Esophagus (tissue), 2 donors: Measurements from ENCODE around the gene UBE2U. TPM values are rescaled to one million over a fixed set of nuclear protein-coding genes. Genes with fewer than 3 reads are reported as not detected.

Experiments
- H3K27ac ChIP-seq, 2 donors: one replicate each; pipeline ENCODE4 v1.5.1; 2013; ENCODE audit warnings: low read depth in 2 of 2, mild to moderate bottlenecking in 2 of 2, inconsistent platforms in 1 of 2, low read length in 1 of 2, moderate library complexity in 1 of 2
- H3K27me3 ChIP-seq, 2 donors: one replicate each; pipeline ENCODE4 v1.6.1; 2013; ENCODE audit warnings: low read length in 2 of 2, control low read depth in 1 of 2, mild to moderate bottlenecking in 1 of 2; ENCODE audit not compliant: insufficient read depth in 2 of 2, control insufficient read depth in 1 of 2
- H3K36me3 ChIP-seq, 2 donors: one replicate each; pipeline ENCODE4 v1.6.1; 2013; ENCODE audit warnings: low read length in 1 of 2; ENCODE audit not compliant: control insufficient read depth in 2 of 2, insufficient read depth in 2 of 2
- H3K4me1 ChIP-seq, 2 donors: one replicate each; pipeline ENCODE4 v1.6.1; 2013; ENCODE audit warnings: low read length in 1 of 2; ENCODE audit not compliant: control insufficient read depth in 2 of 2, insufficient read depth in 2 of 2
- H3K4me3 ChIP-seq, 2 donors: one replicate each; pipeline ENCODE4 v1.5.1; 2013; ENCODE audit warnings: low read length in 2 of 2, mild to moderate bottlenecking in 2 of 2, low read depth in 1 of 2, moderate library complexity in 1 of 2
- H3K9me3 ChIP-seq, 2 donors: one replicate each; pipeline ENCODE4 v1.6.1; 2013; ENCODE audit warnings: mild to moderate bottlenecking in 2 of 2, low read depth in 1 of 2, low read length in 1 of 2, moderate library complexity in 1 of 2; ENCODE audit not compliant: control insufficient read depth in 2 of 2, insufficient read depth in 1 of 2
- WGBS, 2 donors: extraction: QIAGEN DNeasy Blood & Tissue Kit; methylation state at CpG; one replicate each; pipeline ENCODE4 v1.1.7; 2013; 5-methylcytosine and 5-hydroxymethylcytosine counted together
- polyA plus RNA-seq, 2 donors: library from polyadenylated mRNA; stranded (reverse); fragments of 200-250 nt; gene quantifications; one replicate each; pipeline ENCODE4 v1.2.3, GENCODE V29; 2013
- donor health status: healthy with polysubstance abuse.
- donor health status: Bipolar disorder and iron deficiency.

The UBE2U gene
- polyA plus RNA-seq, 2 donors: not detected

DNA sequence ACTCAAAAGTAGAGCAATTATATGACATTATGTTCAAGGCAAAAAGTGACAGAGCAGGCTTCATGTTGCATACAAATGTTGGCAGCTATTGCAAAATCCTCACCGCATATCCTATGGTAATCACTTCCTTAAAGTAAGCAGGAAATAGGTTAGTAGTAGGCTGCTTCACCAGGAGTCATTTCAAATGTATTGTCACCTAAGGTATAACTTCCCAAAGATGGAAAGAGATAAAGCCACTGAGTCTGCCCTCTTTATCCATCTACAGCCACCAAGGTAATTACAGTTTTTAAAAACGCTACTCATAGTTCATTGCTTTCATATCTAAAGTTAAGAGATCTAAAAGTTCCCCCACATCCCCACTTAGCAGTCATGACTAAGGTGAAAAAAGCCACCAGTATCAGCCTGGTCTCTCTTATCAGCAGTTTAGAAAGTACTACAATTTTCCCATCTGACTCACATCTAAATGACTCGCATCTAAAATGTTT lies 31.6 kb upstream of the UBE2U start:
- peaks cover 0 to 6% of the 10 kb centered on the region in 2 donors for H3K4me1 ChIP-seq
- no peaks in the 10 kb centered on the region for H3K9me3 ChIP-seq
- H3K4me3 ChIP-seq: no peak overlapping the region
- no peaks in the 10 kb centered on the region for H3K36me3 ChIP-seq
- no peaks in the 10 kb centered on the region for H3K27me3 ChIP-seq
- H3K27ac ChIP-seq: no peak overlapping the region
- WGBS, 2 donors: 30 to 36% methylated on average over 3 of the region's 3 CpGs

DNA sequence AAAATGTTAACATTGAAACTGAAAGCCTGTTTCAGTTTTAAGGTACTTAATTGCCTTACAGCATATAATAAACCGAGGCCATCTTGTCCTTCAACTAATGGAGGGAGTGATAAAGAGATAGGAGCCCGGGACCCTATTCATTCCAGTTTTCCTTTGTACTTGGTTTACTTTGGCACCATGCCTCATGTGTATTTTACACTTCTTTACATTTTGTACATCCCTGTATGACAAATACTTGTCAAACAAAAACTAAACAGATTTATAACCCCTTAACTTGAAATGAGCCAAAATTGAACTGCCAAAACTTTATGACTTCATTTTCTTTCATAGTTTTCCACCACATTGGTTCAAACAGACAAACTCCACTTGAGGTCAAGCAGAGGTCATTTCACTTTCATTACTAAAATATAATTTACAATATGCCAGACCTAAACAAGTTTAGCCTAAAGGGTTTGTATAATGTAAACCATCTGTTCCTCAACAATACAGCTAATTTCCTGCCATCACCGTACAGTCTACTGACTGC lies 30.9 kb upstream of the UBE2U start:
- no peak overlapping the region for H3K27ac ChIP-seq
- no peak overlapping the region for H3K4me3 ChIP-seq
- no peaks in the 10 kb centered on the region for H3K27me3 ChIP-seq
- no peaks in the 10 kb centered on the region for H3K9me3 ChIP-seq
- H3K36me3 ChIP-seq: no peaks in the 10 kb centered on the region
- WGBS, 2 donors: 14 to 27% methylated on average over 3 of the region's 3 CpGs
- H3K4me1 ChIP-seq: peaks cover 0 to 6% of the 10 kb centered on the region in 2 donors

DNA sequence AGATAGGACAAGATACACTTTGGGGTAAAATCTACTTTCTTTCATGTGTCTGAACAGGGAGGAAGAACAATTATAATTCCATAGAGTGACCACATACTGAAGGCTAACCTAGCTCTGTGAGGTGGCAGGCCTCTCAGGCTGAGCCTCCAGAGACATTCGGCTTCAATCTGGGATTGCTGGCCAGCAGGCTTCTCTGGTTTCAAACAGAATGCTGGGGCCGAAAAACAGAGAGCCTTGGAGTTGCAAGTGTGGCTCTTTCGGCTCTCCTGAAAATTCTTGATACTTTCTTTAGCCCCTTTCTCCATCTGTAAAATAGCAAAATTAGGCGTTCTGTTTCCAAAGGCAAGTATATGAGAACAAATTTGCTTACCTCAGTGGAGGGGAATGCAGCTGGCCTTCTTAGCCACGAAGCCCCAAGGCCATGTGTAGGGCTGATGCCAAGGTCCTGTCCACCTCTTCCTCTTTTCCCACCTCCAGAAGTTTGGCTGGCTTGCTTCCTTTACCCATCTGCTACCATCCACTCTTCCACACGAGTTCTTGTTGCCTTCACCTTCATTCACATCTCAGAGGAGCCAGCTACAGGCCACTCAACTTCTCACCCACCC lies 30.0 kb upstream of the UBE2U start:
- 72 to 82% methylated on average over 6 of the region's 6 CpGs for WGBS, 2 donors
- H3K9me3 ChIP-seq: no peaks in the 10 kb centered on the region
- H3K36me3 ChIP-seq: no peaks in the 10 kb centered on the region
- H3K4me1 ChIP-seq: peaks cover 0 to 6% of the 10 kb centered on the region in 2 donors
- H3K27ac ChIP-seq: no peak overlapping the region
- no peaks in the 10 kb centered on the region for H3K27me3 ChIP-seq
- H3K4me3 ChIP-seq: no peak overlapping the region

- Histone ChIP-seq H3K4me3 (no peak overlapping the region), H3K9me3 (no peaks in the 10 kb centered on the region), H3K4me1 (peaks cover 0 to 6% of the 10 kb centered on the region in 2 donors), H3K27ac (no peak overlapping the region), H3K27me3 (no peaks in the 10 kb centered on the region), H3K36me3 (no peaks in the 10 kb centered on the region)
Measured at GRCh38 chr1:64175639-64176038, 27.8 kb upstream of the UBE2U start.

DNA sequence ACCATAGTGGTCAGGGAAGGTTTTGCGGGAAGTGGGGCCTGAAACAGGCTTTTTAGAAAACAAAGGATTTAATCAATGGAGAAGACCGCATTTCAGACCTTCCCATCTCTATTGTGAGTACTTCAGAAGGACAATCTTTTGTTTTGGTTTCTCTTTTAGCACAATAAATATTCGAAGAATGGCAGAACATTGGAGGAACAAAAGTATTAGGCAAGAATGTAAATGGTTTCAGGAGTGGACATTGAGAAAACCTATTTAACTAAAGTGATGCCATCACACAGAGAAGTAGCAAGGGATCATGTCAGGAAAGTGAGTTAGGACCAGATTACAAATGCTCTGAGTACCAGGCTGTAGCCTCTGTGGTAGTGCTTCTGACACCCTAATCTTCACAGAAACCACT lies 26.8 kb upstream of the UBE2U start:
- 86 to 90% methylated on average over 3 of the region's 3 CpGs for WGBS, 2 donors
- Histone ChIP-seq H3K36me3 (no peaks in the 10 kb centered on the region), H3K4me1 (peaks cover 0 to 3% of the 10 kb centered on the region in 2 donors), H3K27ac (no peak overlapping the region), H3K9me3 (no peaks in the 10 kb centered on the region), H3K4me3 (no peak overlapping the region), H3K27me3 (no peaks in the 10 kb centered on the region)

GRCh38 chr1:64179588-64179987 lies 23.8 kb upstream of the UBE2U start:
- no peak overlapping the region for H3K27ac ChIP-seq
- no peak overlapping the region for H3K4me3 ChIP-seq
- H3K27me3 ChIP-seq: no peaks in the 10 kb centered on the region
- WGBS, 2 donors: 84 to 85% methylated on average over 4 of the region's 4 CpGs
- H3K4me1 ChIP-seq: no peaks in the 10 kb centered on the region
- H3K9me3 ChIP-seq: no peaks in the 10 kb centered on the region
- H3K36me3 ChIP-seq: no peaks in the 10 kb centered on the region

GRCh38 chr1:64182207-64182606 lies 21.2 kb upstream of the UBE2U start:
- Histone ChIP-seq H3K36me3 (no peaks in the 10 kb centered on the region), H3K27ac (no peak overlapping the region), H3K4me3 (no peak overlapping the region), H3K4me1 (no peaks in the 10 kb centered on the region), H3K27me3 (no peaks in the 10 kb centered on the region), H3K9me3 (no peaks in the 10 kb centered on the region)
- WGBS, 2 donors: 83 to 93% methylated on average over 2 of the region's 2 CpGs

DNA sequence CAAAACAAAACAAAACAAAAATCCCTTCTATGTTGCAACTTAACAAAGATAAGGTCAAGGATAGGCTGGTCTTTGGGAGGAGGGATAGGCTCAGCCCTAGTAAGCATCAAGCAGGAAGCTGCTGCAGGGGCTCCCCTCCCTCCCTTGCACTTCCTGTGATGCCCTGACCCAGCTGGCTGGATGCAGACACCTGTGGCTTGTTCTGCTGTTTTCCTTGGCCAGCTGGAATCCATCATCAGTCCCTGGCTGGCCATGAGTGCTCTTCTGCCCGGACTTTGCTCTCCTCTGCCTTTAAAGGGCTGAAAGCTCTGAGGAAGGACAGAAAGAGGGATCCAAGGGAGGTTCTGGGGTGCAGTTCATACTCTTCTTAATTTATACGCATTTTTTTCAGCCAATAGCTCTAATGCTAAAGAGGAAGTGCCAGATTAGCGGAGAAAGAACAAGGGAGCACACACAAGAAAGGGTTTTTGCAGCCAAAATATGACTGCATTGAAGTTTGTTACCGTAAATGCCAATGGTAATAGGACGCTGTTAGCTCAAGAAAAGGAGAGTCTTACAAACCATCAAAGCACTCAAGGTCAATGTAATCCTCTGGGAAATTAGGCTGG lies 19.9 kb upstream of the UBE2U start:
- no peaks in the 10 kb centered on the region for H3K36me3 ChIP-seq
- no peaks in the 10 kb centered on the region for H3K27me3 ChIP-seq
- H3K4me1 ChIP-seq: no peaks in the 10 kb centered on the region
- H3K27ac ChIP-seq: no peak overlapping the region
- WGBS, 2 donors: 65 to 71% methylated on average over 5 of the region's 5 CpGs
- no peaks in the 10 kb centered on the region for H3K9me3 ChIP-seq
- no peak overlapping the region for H3K4me3 ChIP-seq

DNA sequence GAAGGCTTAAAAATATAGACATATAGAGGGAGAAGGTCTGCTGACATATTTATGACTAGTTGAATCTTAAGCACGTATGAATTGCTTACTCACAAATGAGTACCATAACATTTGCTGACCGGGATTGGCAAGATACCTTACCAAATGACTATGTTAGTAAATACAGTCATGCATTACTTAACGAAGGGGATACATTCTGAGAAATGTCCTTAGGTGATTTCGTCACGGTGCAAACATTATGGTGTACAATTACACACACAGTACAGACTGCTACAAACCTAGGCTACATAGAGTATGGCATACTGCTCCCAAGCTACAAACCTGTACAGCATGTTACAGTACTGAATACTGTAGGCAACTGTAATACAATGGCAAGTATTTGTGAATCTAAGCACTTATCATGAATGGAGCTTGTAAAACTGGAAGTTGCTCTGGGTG lies 19.4 kb upstream of the UBE2U start:
- WGBS, 2 donors: 58 to 65% methylated on average over 5 of the region's 5 CpGs
- Histone ChIP-seq H3K4me1 (no peaks in the 10 kb centered on the region), H3K27me3 (no peaks in the 10 kb centered on the region), H3K36me3 (no peaks in the 10 kb centered on the region), H3K27ac (no peak overlapping the region), H3K4me3 (no peak overlapping the region), H3K9me3 (no peaks in the 10 kb centered on the region)
